Mesodermal cell (in vitro differentiated cells): Measurements from ENCODE around the gene CAMK1D.
"Not testable (repeated sequence)": the region's sequence is repeated elsewhere in the genome, so short reads cannot be mapped to it uniquely, and the experiment has no call there.

Experiments used
- H3K27ac ChIP-seq: 2 replicates; pipeline ENCODE4 v1.7.0; 2013; ENCODE audit warnings: mild to moderate bottlenecking, low read depth, low read length, moderate library complexity; ENCODE audit not compliant: severe bottlenecking
- H3K36me3 ChIP-seq: 2 replicates; pipeline ENCODE4 v1.7.1; 2013; ENCODE audit warnings: mild to moderate bottlenecking, low read length, moderate library complexity; ENCODE audit not compliant: control insufficient read depth, insufficient read depth
- H3K4me1 ChIP-seq: one replicate; pipeline ENCODE4 v1.7.1; 2013; ENCODE audit warnings: mild to moderate bottlenecking, low read length; ENCODE audit not compliant: insufficient read depth, control insufficient read depth, poor library complexity, severe bottlenecking
- H3K4me3 ChIP-seq: 2 replicates; pipeline ENCODE4 v1.7.0; 2013; ENCODE audit warnings: low read length, control low read depth, mild to moderate bottlenecking; ENCODE audit not compliant: insufficient read depth, poor library complexity, severe bottlenecking; ENCODE audit errors: extremely low read depth
- H3K9me3 ChIP-seq: 2 replicates; pipeline ENCODE4 v1.7.1; 2013; ENCODE audit warnings: mild to moderate bottlenecking, low read length, moderate library complexity; ENCODE audit not compliant: control insufficient read depth
- WGBS, 2 experiments: methylation state at CpG; one replicate each; pipeline ENCODE4 v1.1.5; 2013; ENCODE audit warnings: missing lambda C conversion rate in 2 of 2; ENCODE audit not compliant: insufficient coverage in 2 of 2; 5-methylcytosine and 5-hydroxymethylcytosine counted together

Gene CAMK1D

DNA sequence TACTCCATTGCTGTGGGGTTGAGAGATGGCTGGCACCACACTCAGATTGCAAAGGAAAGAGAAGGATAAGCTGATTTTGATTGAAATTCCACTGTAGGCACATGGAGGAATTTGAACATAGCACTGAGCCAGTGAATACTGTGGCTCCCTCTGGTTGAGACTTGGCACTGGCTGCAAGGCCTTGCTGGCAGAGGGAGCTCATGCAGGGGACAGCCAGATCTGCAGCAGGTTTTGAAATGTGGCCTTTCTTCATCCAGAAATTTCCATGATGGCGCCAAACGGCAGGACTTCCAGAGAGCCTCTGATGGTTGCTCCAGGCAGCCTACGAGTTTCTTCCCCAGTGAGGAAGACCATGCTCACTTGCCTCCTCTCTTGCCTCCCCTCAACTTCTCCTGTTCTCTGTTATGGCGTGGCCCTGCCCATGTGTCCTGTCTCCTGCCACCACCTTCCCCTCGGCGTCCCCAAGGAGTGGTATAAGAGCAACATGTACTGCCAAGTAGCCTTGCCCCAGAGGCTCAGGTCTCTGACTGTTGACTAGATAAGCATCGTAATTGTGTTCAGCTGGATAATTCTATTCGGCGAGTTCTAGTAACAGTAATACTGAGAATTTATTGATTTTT, 386.6 kb downstream of the CAMK1D start:
- H3K36me3 ChIP-seq = no peaks in the 10 kb centered on the region
- H3K4me3 ChIP-seq = no peak overlapping the region
- H3K27ac ChIP-seq = no peak overlapping the region
- no peaks in the 10 kb centered on the region for H3K4me1 ChIP-seq
- 94% methylated on average over 4 to 6 of the region's 9 CpGs for WGBS, 2 experiments
- H3K9me3 ChIP-seq = no peaks in the 10 kb centered on the region

DNA sequence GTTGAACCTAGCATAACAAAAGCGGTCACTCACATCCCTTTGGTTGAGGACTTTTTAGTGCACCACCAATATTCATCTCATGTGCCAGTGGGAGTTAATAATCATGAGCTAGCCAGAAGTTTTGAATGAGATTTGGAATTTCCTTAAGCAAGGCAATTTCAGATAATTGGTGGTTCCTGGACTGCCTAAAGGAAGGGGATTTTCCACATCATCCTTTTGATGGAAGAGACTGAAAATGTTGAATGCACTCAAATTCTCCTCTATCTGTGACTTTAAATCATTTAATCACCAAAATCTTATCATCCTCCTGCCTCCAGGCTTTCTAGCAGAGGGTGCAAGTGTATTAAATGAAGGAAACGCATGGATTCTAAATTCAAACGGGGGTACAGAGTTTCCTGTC, 391.5 kb downstream of the CAMK1D start:
- Histone ChIP-seq H3K4me1 (no peaks in the 10 kb centered on the region), H3K9me3 (no peaks in the 10 kb centered on the region), H3K36me3 (no peaks in the 10 kb centered on the region), H3K27ac (no peak overlapping the region), H3K4me3 (no peak overlapping the region)
- WGBS, 2 experiments = 88 to 100% methylated on average over 2 of the region's 3 CpGs

- Histone ChIP-seq H3K36me3 (no peaks in the 10 kb centered on the region), H3K9me3 (no peaks in the 10 kb centered on the region), H3K4me3 (no peak overlapping the region), H3K4me1 (no peaks in the 10 kb centered on the region), H3K27ac (no peak overlapping the region)
- 93 to 95% methylated on average over 6 to 8 of the region's 8 CpGs for WGBS, 2 experiments
Measured at GRCh38 chr10:12741360-12741804, 392.0 kb downstream of the CAMK1D start.

- WGBS, 2 experiments = 94 to 99% methylated on average over 8 to 9 of the region's 10 CpGs
- Histone ChIP-seq H3K9me3 (no peaks in the 10 kb centered on the region), H3K27ac (no peak overlapping the region), H3K36me3 (no peaks in the 10 kb centered on the region), H3K4me3 (no peak overlapping the region), H3K4me1 (no peaks in the 10 kb centered on the region)
Measured at GRCh38 chr10:12742771-12743170, 393.4 kb downstream of the CAMK1D start.

DNA sequence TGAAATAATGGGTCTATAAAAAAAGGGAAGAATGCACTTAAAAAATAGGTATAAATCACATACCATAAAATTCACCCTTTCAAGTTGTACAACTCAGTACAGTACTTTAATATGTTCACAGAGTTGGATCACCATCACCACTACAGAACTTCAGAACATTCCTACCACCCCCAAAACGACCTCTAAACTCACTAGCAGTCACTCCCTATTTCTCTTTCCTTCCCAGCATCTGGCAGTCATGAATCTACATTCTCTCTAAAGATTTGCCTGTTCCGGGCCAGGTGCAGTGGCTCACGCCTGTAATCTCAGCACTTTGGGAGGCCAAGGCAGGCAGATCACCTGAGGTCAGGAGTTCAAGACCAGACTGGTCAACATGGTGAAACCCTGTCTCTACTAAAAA, 394.1 kb downstream of the CAMK1D start:
- not testable (repeated sequence) for H3K27ac ChIP-seq, H3K36me3 ChIP-seq, H3K9me3 ChIP-seq, H3K4me3 ChIP-seq, H3K4me1 ChIP-seq
- WGBS, 2 experiments = 80 to 88% methylated on average over 3 of the region's 3 CpGs

- no peak overlapping the region for H3K4me3 ChIP-seq
- H3K9me3 ChIP-seq = no peaks in the 10 kb centered on the region
- no peaks in the 10 kb centered on the region for H3K36me3 ChIP-seq
- WGBS, 2 experiments = 100% methylated on average over 1 of the region's 4 CpGs; no CpG with 5 or more reads in 1 of the 2 experiments
- no peak overlapping the region for H3K27ac ChIP-seq
- H3K4me1 ChIP-seq = no peaks in the 10 kb centered on the region
Measured at GRCh38 chr10:12743941-12744340, 394.6 kb downstream of the CAMK1D start.

DNA sequence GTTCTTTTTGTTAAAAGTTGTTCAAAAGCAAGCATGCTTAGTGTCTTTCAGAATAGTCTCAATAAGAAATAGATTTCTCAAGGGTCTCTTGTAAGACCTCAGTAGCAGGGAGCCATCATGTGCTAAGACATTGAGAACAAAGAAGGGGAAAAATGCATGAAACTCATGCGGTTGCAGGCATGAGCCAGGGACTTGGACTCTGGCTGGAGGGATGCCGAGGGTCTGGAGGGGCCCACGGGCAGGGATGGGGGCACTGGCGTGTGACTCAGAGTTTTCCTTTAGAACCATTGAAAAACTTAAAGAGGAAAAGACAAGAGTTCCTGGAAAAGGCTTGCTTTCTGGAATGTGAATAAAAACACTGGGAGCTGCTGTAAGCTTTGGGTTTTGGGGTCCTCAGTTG, 398.8 kb downstream of the CAMK1D start:
- H3K36me3 ChIP-seq = no peaks in the 10 kb centered on the region
- H3K9me3 ChIP-seq = no peaks in the 10 kb centered on the region
- no peak overlapping the region for H3K4me3 ChIP-seq
- H3K4me1 ChIP-seq = no peaks in the 10 kb centered on the region
- WGBS, 2 experiments = 75 to 76% methylated on average over 4 of the region's 4 CpGs
- H3K27ac ChIP-seq = no peak overlapping the region

DNA sequence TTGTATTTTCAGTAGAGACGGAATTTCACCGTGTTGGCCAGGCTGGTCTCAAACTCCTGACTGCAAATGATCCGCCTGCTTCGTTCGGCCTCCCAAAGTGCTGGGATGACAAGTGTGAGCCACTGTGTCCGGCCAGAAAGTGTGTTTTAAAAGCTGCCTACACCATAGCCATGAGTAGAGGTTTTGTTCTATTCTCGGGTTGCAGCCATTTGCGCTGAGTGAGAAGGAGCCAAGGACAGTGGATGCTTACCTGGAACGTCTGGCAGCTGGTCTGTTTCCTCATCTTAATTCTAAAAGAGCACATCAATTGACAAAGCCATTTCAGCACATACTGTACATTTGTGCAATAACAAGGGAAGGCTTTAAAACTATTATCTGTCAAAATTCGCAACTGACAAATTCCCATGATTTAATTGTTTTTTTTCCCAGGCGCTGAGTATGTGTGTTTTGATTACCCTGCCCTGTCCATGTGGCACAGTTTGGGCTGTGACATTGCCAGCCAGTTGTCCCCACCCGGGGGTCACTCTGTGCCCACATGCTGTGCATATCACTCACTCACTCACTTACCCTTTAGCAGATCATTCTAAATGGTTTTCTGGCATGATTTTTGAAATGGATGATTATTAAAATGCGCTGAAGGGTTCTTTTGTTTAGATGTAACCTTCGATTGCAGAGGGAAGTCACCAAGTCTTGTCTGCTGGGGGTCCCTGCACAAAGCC, 400.6 kb downstream of the CAMK1D start:
- WGBS, 2 experiments = 91% methylated on average over 11 to 12 of the region's 14 CpGs
- no peaks in the 10 kb centered on the region for H3K36me3 ChIP-seq
- H3K4me3 ChIP-seq = no peak overlapping the region
- H3K27ac ChIP-seq = no peak overlapping the region
- no peaks in the 10 kb centered on the region for H3K4me1 ChIP-seq
- H3K9me3 ChIP-seq = no peaks in the 10 kb centered on the region

DNA sequence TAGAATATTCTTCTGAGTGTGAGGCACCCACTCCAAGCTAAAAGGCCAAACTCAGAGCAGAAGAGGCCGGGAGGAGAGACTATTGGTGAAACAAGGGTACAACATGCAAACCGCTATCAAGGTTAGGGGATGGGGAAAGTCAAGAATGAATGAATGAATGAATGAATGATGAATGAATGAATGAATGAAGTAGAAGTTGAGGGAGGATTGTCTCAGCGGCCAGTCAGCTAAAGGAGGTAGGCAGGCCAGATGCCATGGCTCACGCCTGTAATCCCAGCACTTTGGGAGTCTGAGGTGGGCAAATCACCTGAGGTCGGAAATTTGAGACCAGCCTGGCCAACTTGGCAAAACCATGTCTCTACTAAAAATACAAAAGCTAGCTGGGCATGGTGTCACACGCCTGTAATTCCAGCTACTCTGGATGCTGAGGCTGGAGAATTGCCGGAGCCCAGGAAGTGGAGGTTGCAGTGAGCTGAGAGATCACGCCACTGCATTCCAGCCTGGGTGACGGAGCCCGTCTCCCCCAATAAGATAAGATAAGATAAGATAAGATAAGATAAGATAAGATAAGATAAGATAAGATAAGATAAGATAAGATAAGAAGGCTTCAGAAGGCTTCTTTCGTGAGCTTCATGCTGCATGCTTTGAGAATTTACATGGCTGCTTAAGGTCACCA, 401.3 kb downstream of the CAMK1D start:
- Histone ChIP-seq H3K36me3 (no peaks in the 10 kb centered on the region), H3K27ac (no peak overlapping the region), H3K9me3 (no peaks in the 10 kb centered on the region), H3K4me3 (no peak overlapping the region), H3K4me1 (no peaks in the 10 kb centered on the region)
- 88 to 89% methylated on average over 5 to 6 of the region's 11 CpGs for WGBS, 2 experiments

DNA sequence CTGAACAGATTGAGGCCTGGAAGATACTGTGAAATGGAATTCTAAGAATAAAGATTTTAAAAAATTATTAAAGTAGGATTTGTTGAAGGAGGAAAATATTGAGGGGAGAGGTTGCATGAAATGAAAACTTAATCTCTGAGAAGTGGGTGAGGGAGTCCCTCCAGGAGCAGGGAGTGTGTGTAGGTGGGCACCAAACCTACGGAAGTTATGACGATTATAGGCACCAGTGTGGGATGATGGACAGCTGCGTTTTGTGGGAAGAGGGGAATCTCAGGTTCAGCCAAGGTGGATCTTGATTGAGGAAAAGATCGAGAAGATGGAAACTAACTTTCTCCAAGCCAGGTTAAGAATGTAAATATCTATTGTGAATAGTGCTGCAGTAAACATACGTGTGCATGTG, 405.7 kb downstream of the CAMK1D start:
- Histone ChIP-seq H3K4me3 (no peak overlapping the region), H3K36me3 (no peaks in the 10 kb centered on the region), H3K4me1 (no peaks in the 10 kb centered on the region), H3K9me3 (no peaks in the 10 kb centered on the region), H3K27ac (no peak overlapping the region)
- 71 to 79% methylated on average over 4 of the region's 5 CpGs for whole genome bisulfite sequencing, 2 experiments

- 100% methylated on average over 1 of the region's 2 CpGs for WGBS, 2 experiments
- Histone ChIP-seq H3K4me3 (no peak overlapping the region), H3K4me1 (no peaks in the 10 kb centered on the region), H3K36me3 (no peaks in the 10 kb centered on the region), H3K27ac (no peak overlapping the region), H3K9me3 (no peaks in the 10 kb centered on the region)
Measured at GRCh38 chr10:12757351-12757750, 408.0 kb downstream of the CAMK1D start.
